ENCODE measurements around the gene WFDC2.

The WFDC2 gene

GRCh38 chr20:45501600-45501999, 32.0 kb downstream of the WFDC2 start:
- no peak for DNase-seq

GRCh38 chr20:45502561-45502960, 33.0 kb downstream of the WFDC2 start:
- DNase-seq: no peak

GRCh38 chr20:45503403-45503802, 33.9 kb downstream of the WFDC2 start:
- no peak for DNase-seq

- no peak for DNase-seq
Observed at GRCh38 chr20:45506398-45506797, 36.8 kb downstream of the WFDC2 start.

GRCh38 chr20:45507011-45507820, 37.7 kb downstream of the WFDC2 start:
- DNase-seq: no peak

- DNase-seq: no peak
Observed at GRCh38 chr20:45508068-45508886, 38.7 kb downstream of the WFDC2 start.

- no peak for DNase-seq
Observed at GRCh38 chr20:45509091-45509490, 39.5 kb downstream of the WFDC2 start.

- DNase-seq: no peak
Observed at GRCh38 chr20:45510242-45510862, 40.8 kb downstream of the WFDC2 start.

- DNase-seq: no peak
Observed at GRCh38 chr20:45515147-45515913, 45.8 kb downstream of the WFDC2 start, which contains the start of gene SPINT3. Gene SPINT3 (minus strand): TSS chr20:45515622. CDS start chr20:45515608, 14 bp downstream.

GRCh38 chr20:45518282-45518681, 48.7 kb downstream of the WFDC2 start:
- no peak for DNase-seq

- no peak for DNase-seq
Observed at GRCh38 chr20:45523821-45524220, 54.3 kb downstream of the WFDC2 start.

- no peak for DNase-seq
Observed at GRCh38 chr20:45527294-45527693, 57.7 kb downstream of the WFDC2 start.
